ENCODE measurements around the gene RALGPS1.

Gene RALGPS1

DNA sequence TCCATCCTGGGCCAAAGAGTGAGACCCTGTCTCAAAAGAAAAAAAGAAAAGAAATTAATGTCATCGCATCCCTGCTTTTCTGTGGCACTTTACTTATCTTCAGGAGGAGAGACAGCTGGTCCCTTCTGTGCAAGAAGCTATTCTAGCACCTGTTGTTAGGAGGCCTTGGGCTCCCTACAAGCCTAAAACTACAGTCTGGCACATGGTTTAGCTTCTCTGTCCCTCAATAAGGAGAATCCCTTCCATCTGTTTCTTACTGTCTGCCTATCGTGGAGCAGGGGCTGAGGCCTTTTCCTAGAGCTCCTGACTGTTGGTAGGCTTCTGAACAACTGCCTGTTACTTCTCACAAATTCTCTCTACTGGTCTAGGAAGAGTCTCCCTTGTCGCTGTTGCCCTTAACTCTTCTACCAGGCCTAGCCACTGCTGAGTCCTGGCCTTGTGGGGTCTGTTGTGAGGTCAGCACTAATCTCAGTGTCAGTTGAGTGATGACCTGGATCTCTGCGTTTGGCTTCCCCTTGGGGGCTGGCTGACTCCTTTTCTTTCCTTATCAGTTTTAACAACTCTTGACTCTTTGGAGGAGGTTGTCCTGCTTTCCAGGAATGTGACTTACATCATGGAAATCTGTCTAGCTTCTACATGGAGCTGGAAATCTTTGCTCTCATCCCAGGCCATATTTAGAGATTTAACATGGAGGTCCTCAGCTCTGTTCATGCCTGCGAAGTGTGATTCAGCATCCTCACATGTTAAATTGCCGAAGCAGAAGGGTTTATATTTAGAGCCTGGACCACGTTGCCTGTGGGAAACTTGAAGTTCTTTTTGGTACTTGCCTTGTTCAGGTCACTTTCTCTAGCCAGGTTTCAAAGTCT lies 344.3 kb downstream of the RALGPS1 start:
- DNase-seq (ENCODE audit: low read depth), result no peak

DNA sequence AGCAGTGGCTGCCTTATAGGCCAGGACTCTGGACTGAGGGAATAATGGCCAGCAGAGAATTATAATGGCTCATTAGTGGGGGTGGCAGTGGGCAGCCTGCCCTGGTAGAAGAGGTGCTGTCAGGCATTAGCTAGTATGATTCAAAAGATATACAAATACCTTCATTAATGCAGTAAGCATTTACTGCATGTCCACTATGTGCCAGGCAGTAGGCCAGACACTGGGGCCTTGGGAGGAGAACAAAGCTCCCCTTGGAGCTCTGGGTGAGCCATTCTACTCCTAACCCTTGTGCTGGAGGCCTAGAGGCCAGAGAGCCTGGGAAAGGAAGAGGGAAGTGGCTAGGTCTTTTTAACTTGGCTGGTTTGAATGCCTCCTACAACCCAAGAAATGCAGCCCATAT lies 348.0 kb downstream of the RALGPS1 start:
- DNase-seq (ENCODE audit: low read depth), result no peak

DNA sequence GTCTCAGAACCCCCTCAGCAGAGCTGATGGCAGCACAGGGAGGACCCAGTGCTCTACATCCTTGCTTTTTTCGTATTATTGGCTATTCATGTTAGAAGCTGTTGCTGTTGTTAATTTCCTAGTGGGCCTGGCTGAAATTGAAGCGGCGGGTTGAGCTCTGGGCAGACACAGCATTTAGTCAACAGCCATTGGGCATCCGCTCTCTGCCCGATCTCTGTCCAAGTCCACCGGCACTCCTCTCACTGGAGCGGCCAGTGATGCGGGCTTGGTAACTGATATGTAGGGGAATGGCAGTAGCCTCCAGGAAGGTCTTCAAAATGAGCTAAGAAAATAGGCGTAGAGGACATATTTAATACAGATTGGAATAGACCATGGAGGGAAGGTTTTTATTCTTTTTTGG lies 348.7 kb downstream of the RALGPS1 start:
- DNase-seq (ENCODE audit: low read depth), result no peak

- no peak for DNase-seq (ENCODE audit: low read depth)
Measured at GRCh38 chr9:127263664-127264063, 349.1 kb downstream of the RALGPS1 start.

DNA sequence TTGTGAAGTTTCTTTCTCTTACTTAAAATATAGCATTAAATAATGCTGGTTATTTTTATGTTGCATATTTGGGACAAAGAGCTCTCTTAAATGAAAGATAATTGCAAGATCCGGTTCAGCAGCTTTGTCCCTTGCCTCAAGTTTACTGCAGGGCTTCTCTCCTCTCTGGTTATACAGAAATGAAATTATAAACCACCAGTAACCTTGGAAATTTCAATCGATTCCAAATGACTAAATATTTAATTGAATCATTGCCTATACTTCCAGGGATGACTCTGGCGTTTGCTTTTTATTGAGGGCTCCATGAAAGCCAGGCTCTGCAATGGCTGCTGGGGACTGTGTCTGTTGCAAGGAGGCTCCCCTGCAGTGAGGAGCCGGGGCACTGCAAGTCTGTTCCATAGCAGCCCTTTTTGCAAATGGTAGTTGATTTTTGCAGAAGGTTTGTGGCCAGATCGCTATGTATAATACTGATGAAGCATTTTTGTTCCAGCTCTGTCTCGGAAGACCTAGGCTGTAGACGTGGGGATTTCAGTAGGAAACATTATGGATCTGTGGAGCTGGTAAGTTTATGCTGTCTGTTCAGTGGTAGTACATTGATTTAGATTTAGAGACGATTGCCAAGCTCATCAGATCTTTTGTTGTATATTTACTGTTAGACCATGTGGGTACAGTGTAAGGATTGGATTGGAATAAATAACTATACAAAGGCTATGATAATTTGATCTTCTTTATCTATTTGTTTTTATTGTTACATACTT lies 350.1 kb downstream of the RALGPS1 start, which contains the start of gene GARNL3:
TSS of gene GARNL3 (plus strand) at position 313 of the 758 bp plus-strand sequence. CDS start at position 417, 104 bp downstream.
- DNase-seq (ENCODE audit: low read depth), result no peak

- DNase-seq (ENCODE audit: low read depth), result no peak
Measured at GRCh38 chr9:127267793-127268525, 353.4 kb downstream of the RALGPS1 start.

DNA sequence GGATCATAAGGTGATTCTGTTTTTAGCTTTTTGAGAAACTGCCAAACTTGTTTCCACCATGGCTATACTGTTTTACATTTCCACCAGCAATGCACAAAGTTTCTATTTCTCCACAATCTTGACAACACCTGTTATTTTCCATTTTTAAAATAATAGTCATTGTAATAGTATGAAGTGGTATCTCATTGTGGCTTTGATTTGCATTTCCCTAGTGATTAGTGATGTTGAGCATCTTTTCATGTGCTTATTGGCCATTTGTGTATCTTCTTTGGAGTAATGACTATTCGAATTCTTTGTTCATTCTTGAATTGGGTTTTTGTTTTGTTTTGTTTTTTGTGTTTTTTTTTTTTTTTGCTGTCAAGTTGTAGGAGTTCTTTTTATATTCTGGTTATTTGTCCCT lies 354.9 kb downstream of the RALGPS1 start:
- DNase-seq (ENCODE audit: low read depth), result no peak
